Measurements from ENCODE around the gene POLDIP2.

POLDIP2 gene

GRCh38 chr17:28390563-28390962 lies 33.2 kb upstream of the POLDIP2 start:
- DNase-seq (ENCODE audit: low read depth, low spot score) = no peak

GRCh38 chr17:28390141-28390540 lies 32.8 kb upstream of the POLDIP2 start:
- no peak for DNase-seq (ENCODE audit: low read depth, low spot score)

DNA sequence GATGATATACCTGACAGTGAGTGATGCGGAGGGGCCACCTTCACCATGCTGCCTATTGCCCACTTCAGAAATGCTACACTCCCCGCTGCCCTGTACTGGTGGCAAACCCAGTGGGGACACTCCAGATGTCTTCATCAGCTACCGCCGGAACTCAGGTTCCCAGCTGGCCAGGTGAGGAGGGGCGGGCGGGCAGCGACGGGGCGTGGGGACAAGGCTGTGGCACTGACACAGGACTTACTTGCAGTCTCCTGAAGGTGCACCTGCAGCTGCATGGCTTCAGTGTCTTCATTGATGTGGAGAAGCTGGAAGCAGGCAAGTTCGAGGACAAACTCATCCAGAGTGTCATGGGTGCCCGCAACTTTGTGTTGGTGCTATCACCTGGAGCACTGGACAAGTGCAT lies 30.8 kb upstream of the POLDIP2 start:
- no peak for DNase-seq (ENCODE audit: low read depth, low spot score)

GRCh38 chr17:28386391-28386790 lies 29.1 kb upstream of the POLDIP2 start:
- no peak for DNase-seq (ENCODE audit: low read depth, low spot score)

DNA sequence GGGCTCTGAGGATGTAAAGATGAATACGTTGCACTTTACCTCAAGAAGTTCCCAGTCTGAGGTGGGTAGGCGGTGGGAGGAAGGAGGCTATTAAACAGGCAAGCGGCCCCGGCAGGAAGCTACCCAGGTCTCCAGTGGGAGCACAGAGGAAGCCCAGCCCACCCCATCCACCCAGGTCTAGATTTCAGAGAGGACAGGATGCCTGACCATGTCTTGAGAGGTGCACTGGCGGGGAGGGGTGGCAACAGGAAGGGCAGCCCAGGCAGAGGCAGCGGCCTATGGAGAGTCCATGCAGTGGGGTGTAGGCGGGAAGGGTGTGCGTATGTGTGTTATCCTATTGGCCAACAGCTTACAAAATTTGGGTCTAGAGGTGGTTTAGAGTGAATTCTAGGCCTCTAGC lies 28.1 kb upstream of the POLDIP2 start:
- no peak for DNase-seq (ENCODE audit: low read depth, low spot score)

GRCh38 chr17:28385037-28385400 lies 27.7 kb upstream of the POLDIP2 start:
- no peak for DNase-seq (ENCODE audit: low read depth, low spot score)

- no peak for DNase-seq (ENCODE audit: low read depth, low spot score)
Observed at GRCh38 chr17:28384281-28385036, 27.1 kb upstream of the POLDIP2 start.

- peak; percentile 89 for DNase-seq (ENCODE audit: low read depth, low spot score)
Observed at GRCh38 chr17:28381141-28381825, 24.0 kb upstream of the POLDIP2 start.

GRCh38 chr17:28379814-28380801 lies 22.8 kb upstream of the POLDIP2 start:
- peak; percentile 81 for DNase-seq (ENCODE audit: low read depth, low spot score)

DNA sequence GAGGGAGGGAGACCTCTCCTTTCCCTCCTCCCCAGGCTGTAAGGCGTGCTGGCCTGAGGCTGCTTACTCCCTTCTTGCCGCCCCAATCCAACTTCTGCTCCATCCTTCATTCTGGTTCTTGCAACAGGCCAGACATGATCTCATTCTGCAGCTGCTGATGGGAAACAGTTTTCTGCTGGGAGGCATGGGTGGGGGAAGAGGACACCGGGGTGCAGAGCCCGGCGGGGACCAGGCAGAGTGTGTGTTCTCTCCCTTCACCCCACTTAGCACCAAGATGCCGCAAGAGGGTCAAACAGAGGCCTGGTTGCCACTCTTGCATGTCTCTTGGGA lies 15.6 kb upstream of the POLDIP2 start:
- DNase-seq (ENCODE audit: low read depth, low spot score) = no peak

GRCh38 chr17:28372203-28372944 lies 15.0 kb upstream of the POLDIP2 start:
- DNase-seq (ENCODE audit: low read depth, low spot score) = peak; percentile 29

DNA sequence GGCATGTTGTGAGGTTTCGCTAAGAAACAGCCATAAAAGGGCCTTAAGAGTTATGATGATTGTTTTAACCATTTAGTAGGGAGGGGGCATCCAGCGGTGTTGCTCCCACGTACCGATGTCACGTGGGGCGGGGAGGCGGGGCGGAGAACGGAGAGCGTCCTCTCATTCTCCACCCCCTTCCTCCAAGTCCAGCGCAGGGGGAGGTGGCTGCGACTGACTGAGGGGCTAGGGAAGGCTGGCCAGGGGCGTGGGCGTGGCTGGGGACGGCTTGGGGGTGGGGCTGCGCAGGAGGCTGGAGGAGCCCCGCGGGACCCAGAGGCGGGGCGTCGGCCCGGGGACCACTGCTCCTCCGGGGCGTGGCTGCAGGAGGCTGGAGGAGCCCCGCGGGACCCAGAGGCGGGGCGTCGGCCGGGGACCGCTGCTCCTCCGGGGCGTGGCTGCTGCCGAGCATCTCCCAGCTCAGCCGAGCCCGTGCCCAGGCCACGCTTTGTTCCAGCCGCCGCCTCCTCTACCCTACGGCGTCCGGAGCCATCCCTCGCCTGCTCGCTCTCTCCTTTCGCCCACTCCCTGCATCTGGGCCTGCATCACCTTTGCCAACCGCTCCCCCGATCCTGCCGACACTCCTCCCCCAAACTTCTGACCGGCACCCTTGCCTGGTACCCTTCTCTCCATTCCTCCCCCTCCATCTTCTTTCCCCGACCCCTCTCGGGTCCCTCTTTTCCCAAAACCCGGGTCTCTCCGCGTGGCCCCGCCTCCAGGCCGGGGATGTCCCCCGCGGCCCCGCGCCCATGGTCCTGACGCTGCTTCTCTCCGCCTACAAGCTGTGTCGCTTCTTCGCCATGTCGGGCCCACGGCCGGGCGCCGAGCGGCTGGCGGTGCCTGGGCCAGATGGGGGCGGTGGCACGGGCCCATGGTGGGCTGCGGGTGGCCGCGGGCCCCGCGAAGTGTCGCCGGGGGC lies 14.2 kb upstream of the POLDIP2 start, which contains the start of gene SARM1:
SARM1 (plus strand) TSS at position 450 of the 958 bp plus-strand sequence; CDS start at position 789, 339 bp downstream.
- DNase-seq (ENCODE audit: low read depth, low spot score) = peak; percentile 96

- DNase-seq (ENCODE audit: low read depth, low spot score) = no peak
Observed at GRCh38 chr17:28370744-28371103, 13.4 kb upstream of the POLDIP2 start.

DNA sequence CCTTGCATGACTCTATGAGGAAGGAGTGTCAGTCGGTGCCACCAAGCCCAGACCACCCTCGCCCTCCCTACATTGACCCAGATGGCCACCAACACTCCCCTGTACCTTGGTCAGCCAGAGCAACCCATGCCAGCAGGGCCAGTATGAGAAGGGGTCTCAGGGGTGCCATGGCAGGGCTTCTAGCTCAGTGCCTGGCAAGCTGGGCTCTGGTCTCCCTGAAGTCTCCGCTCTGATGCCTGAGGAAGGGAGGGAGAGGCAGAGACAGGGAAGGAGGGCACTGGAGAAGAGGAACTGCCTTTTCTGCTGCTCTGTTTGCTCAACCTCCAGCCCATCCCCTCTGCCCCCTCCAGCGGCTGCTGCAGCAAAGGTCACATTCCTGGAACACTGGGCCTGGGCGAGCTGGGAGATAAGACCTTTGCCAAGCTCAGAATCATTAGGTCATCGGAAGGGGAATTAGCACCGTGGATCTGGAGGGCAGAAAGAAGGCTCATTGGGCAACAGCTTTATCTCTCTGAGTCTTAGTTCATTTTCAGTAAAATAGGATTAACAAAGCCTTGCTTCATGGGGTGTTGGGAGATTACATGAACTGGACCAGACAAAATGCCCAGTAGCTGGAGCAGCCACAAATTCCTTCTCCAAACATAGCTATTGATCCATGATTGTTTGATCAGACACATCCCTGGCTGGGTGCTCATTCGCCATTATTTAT lies 12.9 kb upstream of the POLDIP2 start, which contains the start of gene VTN:
VTN (minus strand) TSS at position 273 of the 709 bp plus-strand sequence; CDS start at position 169, 104 bp downstream.
- DNase-seq (ENCODE audit: low read depth, low spot score) = peak; percentile 93

- DNase-seq (ENCODE audit: low read depth, low spot score) = no peak
Observed at GRCh38 chr17:28369684-28370034, 12.3 kb upstream of the POLDIP2 start.

DNA sequence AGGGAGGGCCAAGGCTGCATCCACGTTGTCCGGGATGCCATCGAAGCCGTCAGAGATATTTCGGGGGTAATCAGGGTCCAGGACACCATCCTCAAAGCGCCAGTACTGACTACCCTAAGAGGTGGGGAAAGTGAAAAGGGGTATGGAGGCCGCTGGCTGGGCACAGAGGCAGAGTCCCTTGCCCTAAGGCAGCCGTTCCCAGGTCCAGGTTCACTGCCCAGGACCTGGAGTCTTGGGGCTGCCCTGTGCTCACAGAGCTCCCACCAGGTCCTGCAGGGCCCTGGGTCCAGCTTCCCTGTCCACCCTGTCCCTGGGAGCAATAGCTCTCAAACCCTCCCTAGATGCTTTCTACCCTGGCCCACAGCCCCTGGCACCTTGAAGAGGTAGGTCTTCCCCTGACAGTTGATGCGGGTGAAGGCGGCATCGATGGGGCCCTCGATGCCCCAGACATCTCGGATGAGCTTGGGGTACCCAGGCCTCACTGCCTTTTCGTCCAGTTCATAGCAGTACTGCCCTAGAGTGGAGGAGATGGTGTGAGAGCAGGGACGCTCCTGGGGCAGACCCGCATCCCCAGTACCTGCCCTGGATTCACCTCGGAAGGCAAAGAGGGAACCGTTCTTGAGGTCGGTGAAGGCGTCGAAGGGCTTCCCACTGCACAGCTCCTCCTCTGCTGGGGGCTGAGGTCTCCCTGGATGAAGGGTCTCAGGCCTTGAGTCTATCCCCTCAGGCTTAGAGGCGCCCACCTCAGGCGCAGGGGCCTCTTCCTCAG lies 11.8 kb upstream of the POLDIP2 start:
- no peak for DNase-seq (ENCODE audit: low read depth, low spot score)

DNA sequence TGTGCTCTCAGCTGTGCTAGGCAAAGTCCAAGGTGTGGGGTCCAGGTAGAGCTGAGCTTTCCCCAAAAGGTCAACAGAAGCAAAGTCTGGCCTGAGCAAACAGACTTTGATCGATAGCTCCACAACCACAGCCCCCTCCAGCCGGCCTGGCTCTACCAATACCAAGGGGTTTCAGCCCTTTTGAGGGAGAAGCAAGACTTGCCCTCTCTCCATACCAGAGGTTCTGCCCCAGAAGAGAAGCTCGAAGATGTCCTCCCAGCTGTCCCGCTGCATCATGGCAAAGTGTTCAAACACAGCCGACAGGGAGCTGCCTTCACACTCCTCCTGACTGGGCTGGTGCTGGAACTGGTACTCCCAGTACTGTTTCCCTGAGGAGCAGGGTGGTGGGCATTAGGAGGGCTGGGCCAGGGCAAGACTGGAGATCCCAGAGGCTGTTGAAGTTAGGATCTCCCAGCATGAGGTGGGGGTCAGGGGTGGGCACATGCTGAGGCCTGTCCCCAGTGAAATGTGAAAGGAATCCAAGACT lies 11.0 kb upstream of the POLDIP2 start:
- DNase-seq (ENCODE audit: low read depth, low spot score) = no peak

DNA sequence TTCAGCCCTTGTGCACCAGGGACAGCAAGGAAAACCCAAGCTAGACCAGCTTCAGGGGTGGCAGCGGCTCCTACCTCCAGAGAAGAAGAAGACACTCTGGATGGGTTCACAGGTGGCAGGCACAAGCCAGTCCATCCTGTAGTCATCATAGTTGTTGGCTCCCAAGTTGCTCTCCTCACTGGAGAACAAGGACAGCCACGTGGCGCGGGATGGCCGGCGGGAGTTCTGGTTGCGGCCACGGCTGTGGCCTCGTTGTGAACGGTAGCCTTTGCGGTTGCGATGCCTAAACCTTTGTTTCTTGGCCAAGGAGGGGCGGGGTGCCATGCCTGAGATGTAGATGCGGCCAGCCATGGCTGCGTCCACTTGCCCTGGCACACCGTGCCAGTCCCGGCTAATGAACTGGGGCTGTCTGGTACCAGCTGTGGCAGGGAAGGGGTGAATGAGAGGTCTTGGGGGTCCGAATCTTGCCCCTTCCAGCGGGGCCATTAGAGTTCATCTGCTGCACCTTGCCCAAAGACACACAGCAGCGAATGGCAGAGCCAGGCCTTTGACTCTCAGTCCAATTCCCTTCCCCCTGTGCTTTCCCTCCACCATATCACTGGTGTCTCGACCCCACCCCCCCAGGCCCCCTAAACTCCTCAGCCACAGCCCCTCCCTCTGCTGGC lies 10.4 kb upstream of the POLDIP2 start:
- no peak for DNase-seq (ENCODE audit: low read depth, low spot score)
